GM23248 (cell line): Measurements from ENCODE around the gene C10orf90.

Source experiments
- EZH2 ChIP-seq: fragments of 200-600 bp; sonication (generic); IDR thresholded peaks from 2 replicates; pipeline ENCODE4 v1.6.1; 2018; ENCODE audit warnings: antibody characterized with exemption, mild to moderate bottlenecking; ENCODE audit not compliant: insufficient read depth, poor library complexity, severe bottlenecking
- EZH2phosphoT487 ChIP-seq: fragments of 200-600 bp; sonication (generic); IDR thresholded peaks from 2 replicates; pipeline ENCODE4 v1.6.1; 2018; ENCODE audit warnings: antibody characterized with exemption, moderate library complexity, mild to moderate bottlenecking, low read depth; ENCODE audit not compliant: insufficient read depth

DNA sequence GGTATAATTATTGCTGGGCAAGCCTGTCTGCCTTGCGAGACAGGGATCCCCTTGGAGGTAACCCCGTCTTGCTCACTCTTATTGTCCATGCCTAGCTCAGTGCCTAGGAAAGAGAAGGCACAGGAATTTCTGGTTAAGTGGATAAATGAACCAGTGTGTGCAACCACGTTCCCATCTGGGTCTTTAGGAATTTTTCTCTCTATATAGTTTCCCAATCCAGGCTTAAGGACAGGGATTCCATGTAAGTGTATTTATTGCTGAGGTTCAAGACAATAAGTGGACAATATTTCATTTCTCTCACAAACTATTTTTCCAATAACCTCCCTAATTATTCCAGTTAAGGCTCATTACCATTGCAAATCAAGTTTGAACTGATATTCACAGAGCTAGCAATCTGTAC is 273.3 kb downstream of the C10orf90 start:
- TF ChIP-seq EZH2, result no peak
- TF ChIP-seq EZH2phosphoT487, result no peak
